Panc1 (cell line): ENCODE results near the gene UBE2QL1. TPM values are rescaled to one million over a fixed set of nuclear protein-coding genes. Genes with fewer than 3 reads are reported as not detected.

Source experiments
- ATAC-seq: fragments of 200-7000 bp; cut with Tn5 transposase; 2 replicates; pipeline ENCODE4 v1.9.1; 2020; ENCODE audit warnings: mild to moderate bottlenecking, moderate library complexity
- BruUV-seq: library from RNA; stranded (reverse); fragments of 400-500 nt; replicated peaks from 2 replicates; lab custom pipeline; 2021; lab: Mats Ljungman, UMichigan
- CTCF ChIA-PET: fragments of 300-600 bp; sonication (Branson Sonifier 250); formaldehyde crosslinking; loops from one replicate; lab custom pipeline; 2022; ENCODE audit warnings: antibody characterized with exemption; lab: Charles Lee
- POLR2A ChIA-PET: fragments of 300-600 bp; sonication (Branson Sonifier 250); formaldehyde crosslinking; loops from one replicate; lab custom pipeline; 2022; ENCODE audit warnings: antibody characterized with exemption; lab: Charles Lee
- DNase-seq: peaks from one replicate; pipeline ENCODE4 v3.0.0-alpha.2; 2010; ENCODE audit warnings: low read depth, low spot score
- H3K27ac ChIP-seq: 2 replicates; pipeline ENCODE4 v1.5.1; 2011; ENCODE audit warnings: mild to moderate bottlenecking, low read length, inconsistent platforms
- H3K27me3 ChIP-seq: fragments of 200-500 bp; sonication (Bioruptor generic); 2 replicates; pipeline ENCODE4 v1.6.0; 2014; ENCODE audit warnings: low read length, inconsistent platforms; ENCODE audit not compliant: control insufficient read depth, insufficient read depth
- H3K36me3 ChIP-seq: fragments of 200-500 bp; sonication (Bioruptor generic); 2 replicates; pipeline ENCODE4 v1.5.1; 2014; ENCODE audit warnings: inconsistent platforms, mild to moderate bottlenecking, low read length, moderate library complexity; ENCODE audit not compliant: control insufficient read depth, insufficient read depth
- H3K4me1 ChIP-seq: 2 replicates; pipeline ENCODE4 v1.5.1; 2011; ENCODE audit warnings: inconsistent platforms, mild to moderate bottlenecking, low read length, moderate library complexity; ENCODE audit not compliant: control insufficient read depth, insufficient read depth
- H3K4me3 ChIP-seq, 2 experiments: 2 replicates each; pipeline ENCODE4 v1.5.1; 2011 to 2012; ENCODE audit warnings: low read depth in 2 of 2, low read length in 2 of 2, mild to moderate bottlenecking in 2 of 2, inconsistent platforms in 1 of 2, moderate library complexity in 1 of 2
- H3K9me3 ChIP-seq: fragments of 200-500 bp; sonication (Bioruptor generic); 2 replicates; pipeline ENCODE4 v1.5.1; 2014; ENCODE audit warnings: low read depth, mild to moderate bottlenecking, inconsistent platforms, low read length, moderate library complexity; ENCODE audit not compliant: control insufficient read depth, insufficient read depth
- POLR2AphosphoS5 ChIP-seq: IDR thresholded peaks from 2 replicates; pipeline ENCODE4 v1.6.1; 2012; ENCODE audit warnings: mild to moderate bottlenecking, low read depth, low read length, moderate library complexity
- SIN3A ChIP-seq: IDR thresholded peaks from 2 replicates; pipeline ENCODE4 v1.6.1; 2012; ENCODE audit warnings: low read depth, mild to moderate bottlenecking, low read length, moderate library complexity, borderline replicate concordance; ENCODE audit not compliant: insufficient read depth
- TCF7L2 ChIP-seq: IDR thresholded peaks from 2 replicates; pipeline ENCODE4 v1.6.1; 2011; ENCODE audit warnings: mild to moderate bottlenecking, low read depth, low read length, inconsistent platforms
- in situ Hi-C: cut with HindIII; loops from 2 replicates; pipeline ENCODE4 v1.10.0; 2016; ENCODE audit warnings: low sequenced_read_pairs, low pct_unique_long_range_greater_than_20kb
- intact Hi-C: fragments of 100-400 bp; cut with micrococcal nuclease; formaldehyde crosslinking; loops from one replicate; pipeline ENCODE4 v1.10.0; 2022; ENCODE audit not compliant: unreplicated experiment
- total RNA-seq: library from RNA; stranded (reverse); gene quantifications from one replicate; pipeline ENCODE4 v1.2.1, GENCODE V29; 2021; ENCODE audit not compliant: unreplicated experiment
- TF ChIP-seq, protein P1 (sequence below), 2 experiments: IDR thresholded peaks; 2 replicates each; pipeline ENCODE4 v1.6.1; 2011 to 2012; ENCODE audit warnings: low read depth in 2 of 2, control low read depth in 1 of 2, low read length in 1 of 2, mild to moderate bottlenecking in 1 of 2, moderate library complexity in 1 of 2; ENCODE audit not compliant: insufficient read depth in 1 of 2
- TF ChIP-seq, protein P2 (sequence below): fragments of 450-650 bp; IDR thresholded peaks from 2 replicates; pipeline ENCODE4 v1.5.1; 2017; ENCODE audit warnings: mild to moderate bottlenecking

The UBE2QL1 gene
- total RNA-seq, 1 experiment from 2014 or later, result not detected

DNA sequence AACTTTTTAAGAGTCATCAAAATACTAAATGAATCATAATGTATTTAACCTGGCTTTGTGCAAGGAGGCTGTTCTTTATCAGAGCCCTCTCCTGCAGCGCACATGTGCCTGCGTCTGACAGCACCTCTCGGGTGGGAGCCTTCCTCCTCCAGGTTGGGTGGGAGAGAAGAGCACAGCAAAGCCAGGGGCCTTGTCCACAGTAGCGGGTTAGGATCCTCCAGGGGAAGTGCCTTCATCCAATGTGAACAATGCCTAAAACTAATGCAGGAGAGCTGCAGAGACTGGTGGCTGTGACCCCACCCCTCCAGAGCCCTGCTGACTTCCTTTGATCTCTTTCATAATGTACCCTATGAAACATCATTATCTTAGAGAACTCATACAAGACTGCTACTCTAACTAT is 10.2 kb downstream of the UBE2QL1 start:
- ATAC-seq (no peak), DNase-seq (no peak)
- ChIA-PET CTCF (no interaction called here), POLR2A (no interaction called here)
- Histone ChIP-seq H3K27me3 (peaks cover 22% of the 10 kb centered on the region), H3K4me1 (no peaks in the 10 kb centered on the region), H3K9me3 (no peaks in the 10 kb centered on the region), H3K36me3 (no peaks in the 10 kb centered on the region), H3K4me3 (no peak overlapping the region), H3K27ac (no peak overlapping the region)
- intact Hi-C loops (no loop called here), in situ Hi-C loops (no loop called here)
- BruUV-seq, result no TSS peak
- no peak for TF ChIP-seq TCF7L2
- no peak for TF ChIP-seq POLR2AphosphoS5
- TF ChIP-seq, protein P1, sequence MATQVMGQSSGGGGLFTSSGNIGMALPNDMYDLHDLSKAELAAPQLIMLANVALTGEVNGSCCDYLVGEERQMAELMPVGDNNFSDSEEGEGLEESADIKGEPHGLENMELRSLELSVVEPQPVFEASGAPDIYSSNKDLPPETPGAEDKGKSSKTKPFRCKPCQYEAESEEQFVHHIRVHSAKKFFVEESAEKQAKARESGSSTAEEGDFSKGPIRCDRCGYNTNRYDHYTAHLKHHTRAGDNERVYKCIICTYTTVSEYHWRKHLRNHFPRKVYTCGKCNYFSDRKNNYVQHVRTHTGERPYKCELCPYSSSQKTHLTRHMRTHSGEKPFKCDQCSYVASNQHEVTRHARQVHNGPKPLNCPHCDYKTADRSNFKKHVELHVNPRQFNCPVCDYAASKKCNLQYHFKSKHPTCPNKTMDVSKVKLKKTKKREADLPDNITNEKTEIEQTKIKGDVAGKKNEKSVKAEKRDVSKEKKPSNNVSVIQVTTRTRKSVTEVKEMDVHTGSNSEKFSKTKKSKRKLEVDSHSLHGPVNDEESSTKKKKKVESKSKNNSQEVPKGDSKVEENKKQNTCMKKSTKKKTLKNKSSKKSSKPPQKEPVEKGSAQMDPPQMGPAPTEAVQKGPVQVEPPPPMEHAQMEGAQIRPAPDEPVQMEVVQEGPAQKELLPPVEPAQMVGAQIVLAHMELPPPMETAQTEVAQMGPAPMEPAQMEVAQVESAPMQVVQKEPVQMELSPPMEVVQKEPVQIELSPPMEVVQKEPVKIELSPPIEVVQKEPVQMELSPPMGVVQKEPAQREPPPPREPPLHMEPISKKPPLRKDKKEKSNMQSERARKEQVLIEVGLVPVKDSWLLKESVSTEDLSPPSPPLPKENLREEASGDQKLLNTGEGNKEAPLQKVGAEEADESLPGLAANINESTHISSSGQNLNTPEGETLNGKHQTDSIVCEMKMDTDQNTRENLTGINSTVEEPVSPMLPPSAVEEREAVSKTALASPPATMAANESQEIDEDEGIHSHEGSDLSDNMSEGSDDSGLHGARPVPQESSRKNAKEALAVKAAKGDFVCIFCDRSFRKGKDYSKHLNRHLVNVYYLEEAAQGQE (IDR thresholded peaks at IDR 0.05; ENCODE audit: insufficient read depth in 1 of 2, low read depth in 2 of 2, low read length in 1 of 2), result no peak
- TF ChIP-seq SIN3A, result no peak
- TF ChIP-seq, protein P2, sequence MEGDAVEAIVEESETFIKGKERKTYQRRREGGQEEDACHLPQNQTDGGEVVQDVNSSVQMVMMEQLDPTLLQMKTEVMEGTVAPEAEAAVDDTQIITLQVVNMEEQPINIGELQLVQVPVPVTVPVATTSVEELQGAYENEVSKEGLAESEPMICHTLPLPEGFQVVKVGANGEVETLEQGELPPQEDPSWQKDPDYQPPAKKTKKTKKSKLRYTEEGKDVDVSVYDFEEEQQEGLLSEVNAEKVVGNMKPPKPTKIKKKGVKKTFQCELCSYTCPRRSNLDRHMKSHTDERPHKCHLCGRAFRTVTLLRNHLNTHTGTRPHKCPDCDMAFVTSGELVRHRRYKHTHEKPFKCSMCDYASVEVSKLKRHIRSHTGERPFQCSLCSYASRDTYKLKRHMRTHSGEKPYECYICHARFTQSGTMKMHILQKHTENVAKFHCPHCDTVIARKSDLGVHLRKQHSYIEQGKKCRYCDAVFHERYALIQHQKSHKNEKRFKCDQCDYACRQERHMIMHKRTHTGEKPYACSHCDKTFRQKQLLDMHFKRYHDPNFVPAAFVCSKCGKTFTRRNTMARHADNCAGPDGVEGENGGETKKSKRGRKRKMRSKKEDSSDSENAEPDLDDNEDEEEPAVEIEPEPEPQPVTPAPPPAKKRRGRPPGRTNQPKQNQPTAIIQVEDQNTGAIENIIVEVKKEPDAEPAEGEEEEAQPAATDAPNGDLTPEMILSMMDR, result no peak

GRCh38 chr5:6459896-6460295 is 11.2 kb downstream of the UBE2QL1 start:
- BruUV-seq, result no TSS peak
- Histone ChIP-seq H3K9me3 (no peaks in the 10 kb centered on the region), H3K27ac (no peak overlapping the region), H3K4me1 (no peaks in the 10 kb centered on the region), H3K4me3 (no peak overlapping the region), H3K36me3 (no peaks in the 10 kb centered on the region), H3K27me3 (peaks cover 22% of the 10 kb centered on the region)
- DNase-seq (no peak), ATAC-seq (no peak)
- ChIA-PET CTCF (no interaction called here), POLR2A (no interaction called here)
- no peak for TF ChIP-seq TCF7L2
- no peak for TF ChIP-seq SIN3A
- TF ChIP-seq, protein P1 (IDR thresholded peaks at IDR 0.05; ENCODE audit: insufficient read depth in 1 of 2, low read depth in 2 of 2, low read length in 1 of 2), result no peak
- TF ChIP-seq POLR2AphosphoS5, result no peak
- TF ChIP-seq, protein P2, result no peak
- intact Hi-C loops, result no loop called here
- in situ Hi-C loops, result no loop called here
